Stromal cell of bone marrow (primary cell): ENCODE results near the gene ADRA1B.

Source experiments
- DNase-seq: peaks from one replicate; pipeline ENCODE4 v3.0.0-alpha.2; 2012; ENCODE audit warnings: low read depth

The ADRA1B gene

DNA sequence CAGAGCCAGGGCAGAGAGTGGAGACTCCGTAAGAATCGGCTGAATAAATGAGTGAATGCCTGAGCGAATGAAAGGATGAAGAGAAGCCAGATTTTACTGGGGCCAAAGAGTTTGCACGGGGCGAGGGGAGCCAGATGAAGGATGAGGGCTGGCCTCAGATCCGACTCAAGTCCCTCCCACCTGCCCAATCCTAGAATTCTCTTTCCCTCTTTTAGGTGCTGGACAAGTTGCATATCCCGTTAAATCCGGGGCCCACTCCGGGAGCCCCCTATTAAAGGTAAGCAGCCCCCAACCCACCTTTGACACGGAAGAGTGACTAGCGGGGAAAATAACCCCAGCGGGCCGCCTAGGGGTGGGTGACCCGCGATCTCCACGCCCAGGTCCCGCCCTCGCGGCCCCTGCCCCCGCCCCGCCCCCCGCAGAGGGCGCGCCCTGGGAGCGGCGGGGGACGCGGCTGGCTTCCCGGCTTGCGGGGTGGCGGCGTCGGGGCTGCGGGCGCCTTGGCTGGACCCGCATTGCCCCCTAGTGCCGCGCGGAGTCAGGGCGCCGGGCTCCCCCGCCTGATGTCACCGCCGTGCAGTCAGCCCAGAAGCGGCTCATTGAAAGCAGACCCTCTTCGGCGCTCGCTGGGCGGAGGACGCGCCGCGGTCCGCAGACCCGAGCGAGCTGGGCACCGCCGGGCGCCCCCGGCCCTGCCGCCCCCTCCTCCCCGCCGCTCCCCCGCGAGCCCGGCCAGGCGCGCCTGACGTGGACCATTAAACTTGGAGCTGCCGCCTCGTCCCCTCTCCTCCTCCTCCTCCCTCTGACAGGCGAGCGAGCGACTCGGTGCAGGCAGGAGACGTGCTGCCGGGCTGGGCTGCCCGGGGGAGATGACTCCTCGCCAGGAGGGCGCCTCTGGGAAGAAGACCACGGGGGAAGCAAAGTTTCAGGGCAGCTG lies at the start of gene ADRA1B:
ADRA1B (plus strand) TSS at position 579 of the 937 bp plus-strand sequence. CDS start 424 bp downstream, outside the sequence.
- DNase-seq = peak; percentile 28

DNA sequence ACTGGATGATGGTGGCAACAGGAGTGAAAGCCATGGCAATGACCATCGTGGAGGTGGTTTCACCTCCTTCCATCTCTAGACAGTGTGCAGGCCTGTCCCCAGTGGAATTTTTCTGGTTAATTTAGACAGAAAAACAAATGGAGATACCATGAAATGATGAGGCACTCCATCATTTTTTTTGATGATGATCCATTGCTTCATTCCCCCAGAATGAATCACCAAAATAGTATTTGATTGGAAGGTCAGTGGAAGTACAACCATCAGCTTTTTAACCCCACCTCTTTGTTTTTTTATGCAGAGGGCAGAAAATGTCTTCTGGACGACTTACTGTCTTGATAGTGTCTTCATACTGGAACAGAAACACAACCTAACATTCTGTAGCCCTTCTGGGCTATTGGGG lies 42.6 kb upstream of the ADRA1B start:
- no peak for DNase-seq

DNA sequence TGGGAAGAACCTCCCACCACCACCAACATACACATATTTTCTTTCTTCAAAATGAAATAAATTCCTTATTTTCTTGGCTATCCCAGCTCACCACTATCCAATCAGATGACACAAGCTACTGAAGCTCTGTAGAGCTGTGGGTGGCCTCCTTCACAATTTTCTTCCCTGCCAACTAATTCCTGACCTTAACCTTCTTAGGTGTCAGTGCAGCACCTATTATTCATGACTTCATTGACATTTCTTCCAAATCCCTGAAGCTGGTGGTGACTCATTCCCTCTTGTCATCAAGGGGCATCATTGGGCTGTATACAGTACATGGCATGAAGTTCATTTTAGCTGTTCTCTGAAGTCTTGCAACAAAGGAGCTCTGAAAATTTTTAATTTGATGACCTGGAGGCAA lies 42.0 kb upstream of the ADRA1B start:
- DNase-seq = no peak

DNA sequence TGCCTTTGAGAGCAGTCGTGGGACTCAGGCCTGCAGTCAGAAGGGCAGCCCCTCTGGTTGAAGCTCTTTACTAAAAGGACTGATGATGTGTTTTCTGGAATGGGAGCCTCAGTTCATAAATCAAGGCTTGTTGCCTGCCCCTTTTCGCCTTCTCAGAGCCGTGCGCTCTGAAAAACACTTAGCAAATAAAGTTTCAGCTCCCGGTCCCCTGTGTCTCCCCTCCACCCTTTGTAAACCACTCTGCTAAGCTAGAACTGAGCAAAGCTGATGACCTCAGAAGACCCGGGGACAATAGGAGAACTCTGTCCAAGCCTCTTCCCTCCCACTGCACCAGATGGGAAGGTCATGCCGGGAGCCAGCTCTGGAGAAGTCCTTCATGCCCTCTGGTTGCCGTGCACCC lies 39.3 kb upstream of the ADRA1B start:
- DNase-seq = no peak

DNA sequence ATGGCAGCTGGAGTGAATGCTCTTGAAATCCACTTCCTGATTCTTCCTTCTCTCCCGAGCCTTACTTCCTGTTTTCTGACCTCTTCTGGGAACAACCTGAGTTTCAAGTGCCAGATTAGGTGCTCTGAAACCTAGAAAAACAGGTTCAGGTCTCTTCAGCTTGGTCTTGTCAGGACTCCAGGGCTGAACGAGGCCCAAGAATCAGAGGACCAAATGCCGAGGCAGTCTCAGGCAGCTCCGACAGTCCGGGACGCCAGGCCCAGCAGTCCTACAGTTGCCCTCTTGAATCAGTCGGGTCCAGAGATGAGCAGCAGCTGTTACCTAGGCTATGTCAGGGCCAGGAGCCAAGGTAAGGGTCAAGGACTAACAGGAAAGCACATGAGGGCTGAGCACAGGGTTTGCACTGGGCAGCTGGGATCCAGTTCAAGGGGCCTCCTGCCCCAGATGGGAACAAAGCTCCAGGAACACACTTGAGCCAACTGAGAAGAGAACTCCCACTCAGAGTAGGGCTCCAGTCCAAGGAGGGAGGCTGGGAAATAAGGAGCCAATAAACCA lies 38.3 kb upstream of the ADRA1B start:
- DNase-seq = no peak

DNA sequence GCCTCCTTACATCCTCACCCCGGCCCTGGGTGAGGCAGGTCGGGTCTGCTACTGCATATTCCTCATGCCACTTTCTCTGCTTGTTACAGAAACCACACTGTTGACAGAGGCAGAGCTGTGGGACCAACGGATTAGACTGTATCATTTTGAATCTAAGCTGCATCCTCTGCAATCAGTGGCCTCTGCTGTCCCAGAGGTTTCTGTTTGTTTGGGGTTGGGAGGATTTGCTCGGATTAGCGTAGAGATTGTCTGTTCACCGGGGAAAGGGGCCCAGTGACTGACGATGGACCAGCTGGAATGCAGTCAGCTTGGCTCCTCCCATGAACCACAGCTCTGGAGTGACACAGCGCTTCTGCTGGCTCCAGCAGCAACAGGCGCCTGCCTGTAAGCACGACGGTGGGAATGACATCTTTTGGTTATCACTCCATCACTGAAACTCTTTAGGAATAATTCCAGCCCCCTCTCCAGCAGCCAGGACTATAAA lies 37.3 kb upstream of the ADRA1B start:
- peak; percentile 70 for DNase-seq

DNA sequence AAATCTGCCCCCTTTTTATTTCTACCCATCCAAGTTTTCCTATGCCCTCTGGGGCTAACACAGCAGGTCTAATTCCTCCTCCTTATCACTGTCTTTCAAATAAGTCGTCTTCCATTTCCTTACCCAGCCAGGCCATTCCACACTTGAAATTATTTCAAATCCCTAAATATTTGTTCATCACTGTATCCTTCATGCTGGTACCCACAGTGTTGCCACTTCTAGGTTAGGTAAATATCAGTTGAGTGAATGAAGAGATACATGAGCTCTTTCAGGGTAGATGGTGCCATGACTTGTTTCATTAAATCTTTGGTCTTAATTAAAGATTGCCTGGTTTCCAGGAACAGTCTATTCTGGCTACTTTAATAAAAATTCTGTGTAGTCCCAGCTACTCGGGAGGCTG lies 35.6 kb upstream of the ADRA1B start:
- no peak for DNase-seq

DNA sequence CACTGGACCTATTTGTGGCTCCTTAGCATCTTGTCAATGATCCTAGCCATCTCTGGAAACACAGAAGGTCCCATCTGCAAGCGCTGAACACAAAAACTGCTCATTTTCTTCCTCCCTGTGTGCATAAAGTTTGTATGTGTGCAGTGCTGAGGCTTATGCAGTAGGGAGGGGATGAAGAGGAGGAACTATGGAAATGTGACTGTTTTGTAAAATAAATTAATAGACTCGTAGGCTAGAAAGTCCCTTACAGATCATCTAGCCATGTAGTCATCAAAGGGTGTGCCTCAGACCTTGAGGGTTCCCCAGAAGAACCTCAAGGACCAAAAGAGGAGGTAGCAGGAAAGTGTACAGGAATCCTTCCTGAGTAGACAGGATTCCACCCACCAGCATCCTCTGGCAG lies 34.3 kb upstream of the ADRA1B start:
- DNase-seq = no peak

DNA sequence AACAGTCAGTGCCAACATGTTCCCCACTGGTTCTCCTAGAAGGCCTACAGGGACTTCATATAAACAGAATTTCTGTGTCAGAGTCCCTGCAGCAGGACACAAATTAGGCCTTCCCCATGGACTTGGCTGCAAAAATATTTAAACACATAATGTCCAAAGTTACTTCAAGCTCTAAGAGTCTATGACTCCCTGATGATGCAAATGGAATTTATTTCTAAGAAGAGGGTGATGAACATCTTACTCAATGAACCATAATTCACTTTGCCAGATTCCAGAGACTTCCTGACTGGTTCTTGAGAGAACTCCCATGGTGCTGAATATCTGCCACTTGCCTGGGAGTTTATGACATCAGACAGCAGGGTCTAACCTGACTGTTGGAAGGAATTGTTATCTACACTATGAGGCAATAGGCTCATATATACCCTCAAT lies 32.7 kb upstream of the ADRA1B start:
- DNase-seq = peak; percentile 89

DNA sequence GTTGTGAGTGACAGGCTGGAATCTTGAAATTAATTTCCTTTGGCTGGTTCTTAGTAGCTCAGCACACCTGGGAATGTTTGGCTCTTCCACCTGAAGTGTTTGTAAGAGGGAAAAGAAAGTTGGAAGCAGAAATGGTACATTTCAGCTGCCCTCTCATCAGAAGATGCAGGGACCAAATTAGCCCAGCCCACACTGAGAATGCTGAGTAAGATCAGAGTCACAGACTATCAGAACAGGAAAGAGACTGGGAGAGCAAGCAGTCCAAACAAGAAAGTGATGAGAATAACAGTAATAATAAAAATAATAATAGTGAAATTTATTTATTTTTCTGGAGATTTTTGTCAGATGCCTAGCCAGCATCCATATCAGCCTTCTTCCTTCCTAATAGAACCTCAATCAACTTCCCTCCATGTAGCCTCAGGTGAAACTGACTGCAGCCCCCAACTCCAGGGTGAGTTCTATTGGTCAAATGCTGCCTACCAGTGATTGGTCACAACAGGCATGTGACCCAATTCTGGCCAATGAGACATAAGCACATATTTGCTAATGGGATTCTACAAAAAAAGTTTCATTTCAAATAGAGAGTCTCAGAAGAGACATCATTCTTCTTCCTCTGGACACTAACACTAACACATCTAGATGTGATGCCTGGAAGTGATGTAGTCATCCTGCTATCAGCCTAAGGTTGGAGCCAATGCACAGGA lies 31.2 kb upstream of the ADRA1B start:
- DNase-seq = no peak

DNA sequence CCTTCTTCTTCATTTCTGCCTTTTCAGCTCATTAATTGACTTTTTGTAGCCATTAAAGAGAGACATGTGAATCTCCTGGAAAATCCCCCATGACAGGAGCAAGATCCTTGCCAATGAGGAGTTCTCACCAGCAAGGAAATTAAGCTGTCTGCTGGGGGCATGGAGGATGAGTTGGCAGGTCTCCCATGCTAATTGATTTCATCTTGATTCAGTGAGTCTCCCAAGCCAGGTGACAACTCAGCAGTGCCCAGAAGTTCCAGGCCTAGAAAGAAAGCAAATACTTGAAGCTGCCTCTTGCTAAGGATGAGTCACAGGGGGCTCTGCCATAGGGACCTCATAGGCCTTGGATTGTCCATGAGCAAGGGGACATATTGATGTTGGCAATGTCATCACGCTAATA lies 30.0 kb upstream of the ADRA1B start:
- DNase-seq = no peak

DNA sequence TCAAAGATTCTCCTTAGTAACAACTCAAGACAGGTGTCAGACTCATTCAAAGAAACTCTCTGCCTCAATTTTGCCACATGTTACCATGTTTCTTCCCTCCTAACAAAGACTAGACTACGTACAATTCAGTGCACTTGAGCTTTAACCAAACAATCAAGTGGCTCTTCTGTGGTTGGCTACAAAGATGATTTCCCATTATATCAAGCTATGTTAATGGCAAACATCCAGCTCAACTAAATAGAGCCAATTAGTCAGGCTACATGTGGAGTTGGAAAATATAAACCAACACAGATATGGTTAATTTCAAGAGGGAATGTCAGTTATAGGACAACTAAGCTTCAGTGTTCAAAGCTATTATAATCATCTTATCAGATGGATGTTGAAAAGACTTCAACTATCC lies 29.2 kb upstream of the ADRA1B start:
- no peak for DNase-seq

DNA sequence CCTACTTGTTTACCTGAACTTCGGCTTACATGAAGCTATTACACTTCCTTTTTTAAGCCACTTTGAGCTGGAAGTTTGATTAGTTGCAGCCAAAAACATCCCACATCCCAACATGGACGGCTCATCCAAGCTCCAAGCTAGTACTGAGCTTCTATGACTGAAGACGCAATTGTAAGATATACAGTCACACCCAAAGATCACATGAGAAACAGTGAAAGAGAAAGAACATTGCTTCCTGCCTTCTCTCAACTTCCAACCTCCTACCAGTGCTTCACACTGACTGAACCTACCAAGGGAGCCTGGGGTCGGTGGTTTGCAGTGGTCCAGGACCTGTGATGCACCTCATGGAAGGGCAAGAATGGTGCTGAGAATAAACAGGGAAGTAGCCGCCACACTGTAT lies 27.4 kb upstream of the ADRA1B start:
- no peak for DNase-seq

DNA sequence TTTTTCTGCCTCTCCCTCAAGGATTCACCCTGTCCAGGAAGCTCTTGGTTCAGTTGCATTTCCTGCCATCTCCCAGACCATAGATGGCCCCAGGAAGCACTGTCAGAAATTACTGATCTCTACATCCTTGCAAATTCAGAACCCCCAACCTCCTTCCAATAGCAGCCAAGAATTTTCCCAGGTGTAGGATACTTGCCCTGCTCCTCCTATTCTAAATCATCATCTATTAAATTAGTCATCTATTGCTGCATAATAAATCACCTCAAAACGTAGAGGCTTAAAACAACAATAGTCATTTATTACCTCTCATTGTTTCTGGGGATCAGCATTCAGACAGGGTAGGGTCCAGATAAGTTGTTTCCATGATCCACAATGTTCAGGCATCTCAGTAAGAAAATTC lies 26.1 kb upstream of the ADRA1B start:
- no peak for DNase-seq

DNA sequence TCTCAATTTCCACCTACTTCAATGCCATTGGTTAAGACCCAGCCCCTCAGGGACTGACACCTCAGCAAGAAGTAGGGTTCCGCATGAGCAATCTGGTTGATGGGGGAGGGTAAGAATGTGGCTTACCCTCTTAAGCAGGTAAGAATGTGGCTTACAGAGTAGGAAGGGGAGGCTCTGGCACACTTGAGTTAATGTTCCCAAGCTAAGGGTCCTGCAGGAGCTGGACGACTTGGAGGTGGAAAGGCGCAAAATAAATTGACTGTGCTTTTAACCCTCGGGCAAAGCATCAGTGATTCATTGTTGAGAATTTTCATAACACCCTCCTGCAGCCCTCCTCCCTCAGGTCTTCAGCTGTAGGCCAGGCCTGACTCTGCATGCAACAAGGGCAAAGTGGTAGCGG lies 24.9 kb upstream of the ADRA1B start:
- no peak for DNase-seq

DNA sequence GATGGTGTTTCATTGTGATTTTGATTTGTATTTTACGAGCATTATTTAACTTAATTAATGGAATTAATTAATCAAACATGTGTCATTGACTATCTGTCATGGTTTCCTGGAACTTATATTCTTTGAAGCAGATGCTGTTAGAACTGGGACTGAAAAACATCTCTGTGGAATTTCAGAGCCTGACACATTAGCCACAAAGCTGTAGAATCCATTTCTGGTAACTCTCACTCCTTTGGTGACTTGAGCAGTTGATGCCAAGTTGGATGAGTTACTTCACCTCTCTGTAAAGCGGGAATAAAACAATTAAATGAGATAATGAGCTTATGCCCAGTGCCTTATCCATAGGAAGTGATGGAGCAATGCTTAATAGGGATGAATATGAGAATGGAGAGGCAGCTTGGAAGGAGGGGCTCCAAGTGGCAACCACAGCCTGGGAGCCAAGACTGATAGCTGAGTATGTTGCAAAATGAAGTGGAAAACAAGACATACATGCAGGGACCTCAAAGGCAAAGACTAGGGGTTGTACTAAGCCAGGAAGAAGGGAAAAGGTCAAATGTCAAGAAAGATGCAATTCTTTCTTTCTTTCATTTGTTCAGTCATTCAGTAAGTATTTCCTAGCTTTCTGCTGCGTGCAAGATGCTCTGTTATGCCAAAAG lies 23.1 kb upstream of the ADRA1B start:
- DNase-seq = no peak

DNA sequence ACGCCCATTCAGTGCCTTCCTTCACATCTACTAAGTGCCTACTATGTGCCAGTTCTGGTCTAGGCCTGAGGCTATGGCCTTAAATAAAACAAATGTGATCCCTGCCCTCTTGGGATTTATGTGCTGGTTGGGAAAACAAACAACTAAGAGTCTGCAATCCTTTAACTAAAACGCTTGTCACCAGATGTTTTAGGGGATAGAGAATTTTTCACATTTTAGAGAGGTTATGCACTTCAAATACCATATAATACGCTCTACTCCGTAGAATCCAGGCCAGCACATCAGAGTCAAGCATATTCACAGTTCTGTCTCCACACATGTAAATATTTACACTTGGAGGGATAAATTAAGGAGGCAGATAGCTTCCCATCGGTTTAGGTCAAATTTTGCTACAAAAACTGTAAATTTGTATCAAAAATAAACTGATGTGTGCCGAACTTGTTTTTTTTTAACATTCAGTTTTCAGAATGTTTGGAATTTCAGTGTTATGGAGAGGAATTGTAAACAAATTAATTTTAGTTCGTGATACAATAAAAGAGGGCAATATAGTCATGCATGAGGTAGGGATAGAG lies 22.0 kb upstream of the ADRA1B start:
- DNase-seq = no peak

DNA sequence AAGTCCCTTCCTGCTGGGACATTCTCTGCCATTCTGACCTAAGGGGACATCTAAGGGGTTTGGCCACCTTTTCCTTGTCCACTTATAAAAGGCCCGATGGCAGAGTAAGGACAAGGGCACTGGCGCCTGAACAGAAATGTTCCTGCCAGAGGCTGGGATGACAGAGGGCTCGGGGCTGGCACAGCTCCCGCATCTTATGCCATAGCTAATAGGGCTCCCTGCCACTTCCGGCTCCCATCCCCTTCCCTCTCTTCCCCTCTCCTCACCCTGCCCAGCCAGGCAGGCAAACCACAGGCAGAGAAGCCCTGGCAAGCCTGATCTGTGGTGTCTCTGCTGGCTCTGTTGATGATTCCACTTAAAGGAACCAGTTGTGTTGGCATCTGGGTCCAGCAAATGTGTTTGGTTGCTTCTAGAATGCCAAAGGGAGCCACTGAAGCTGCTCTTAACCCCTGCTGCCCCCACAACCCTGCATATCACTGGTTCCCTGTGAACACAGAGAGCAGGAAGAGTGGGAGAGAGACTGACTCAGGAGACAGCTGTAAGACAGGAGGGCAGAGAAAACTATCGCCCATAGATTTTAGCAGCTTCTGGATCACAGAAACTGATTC lies 18.4 kb upstream of the ADRA1B start:
- no peak for DNase-seq

DNA sequence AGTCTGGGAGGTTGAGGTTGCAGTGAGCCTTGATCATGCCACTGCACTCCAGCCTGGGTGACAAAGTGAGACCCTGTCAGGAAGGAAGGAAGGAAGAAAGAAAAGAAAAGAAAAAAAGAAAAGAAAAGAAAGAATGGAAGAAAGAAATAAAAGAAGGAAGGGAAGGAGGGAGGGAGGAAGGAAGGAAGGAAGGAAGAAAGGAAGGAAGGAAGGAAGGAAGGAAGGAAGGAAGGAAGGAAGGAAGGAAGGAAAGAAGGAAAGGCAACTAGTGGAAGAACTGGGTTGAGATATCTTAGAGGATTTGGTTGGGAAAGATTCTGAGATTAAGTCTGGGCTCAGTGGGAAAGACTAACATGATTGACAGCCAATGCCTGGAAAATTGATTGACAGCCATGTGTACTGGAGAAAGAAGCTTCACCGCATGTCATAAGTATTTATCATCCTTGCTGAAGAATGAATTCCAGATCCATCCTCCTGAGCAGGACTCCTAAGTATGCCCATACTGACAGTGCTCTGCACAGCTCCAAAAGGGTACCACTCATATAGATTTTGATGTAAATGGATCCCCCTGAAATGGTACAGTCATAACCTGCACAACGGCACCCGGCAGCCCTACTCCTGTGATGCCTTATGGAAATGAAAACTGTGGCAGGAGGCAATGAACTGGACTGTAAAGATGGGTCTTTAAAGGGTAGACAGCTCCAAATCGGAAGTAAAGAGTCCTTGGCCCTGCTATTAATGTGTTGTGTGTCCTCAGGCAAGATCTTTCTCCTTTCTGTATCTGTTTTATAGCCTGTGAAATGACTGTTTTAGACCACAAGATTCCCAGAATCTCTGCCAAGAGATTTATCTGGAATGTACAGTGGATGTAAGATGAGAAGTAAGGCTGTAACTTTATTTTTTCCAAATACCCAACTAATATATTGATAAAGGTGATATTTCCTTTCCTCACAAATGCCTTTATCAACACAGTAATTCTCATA lies 16.9 kb upstream of the ADRA1B start:
- no peak for DNase-seq

DNA sequence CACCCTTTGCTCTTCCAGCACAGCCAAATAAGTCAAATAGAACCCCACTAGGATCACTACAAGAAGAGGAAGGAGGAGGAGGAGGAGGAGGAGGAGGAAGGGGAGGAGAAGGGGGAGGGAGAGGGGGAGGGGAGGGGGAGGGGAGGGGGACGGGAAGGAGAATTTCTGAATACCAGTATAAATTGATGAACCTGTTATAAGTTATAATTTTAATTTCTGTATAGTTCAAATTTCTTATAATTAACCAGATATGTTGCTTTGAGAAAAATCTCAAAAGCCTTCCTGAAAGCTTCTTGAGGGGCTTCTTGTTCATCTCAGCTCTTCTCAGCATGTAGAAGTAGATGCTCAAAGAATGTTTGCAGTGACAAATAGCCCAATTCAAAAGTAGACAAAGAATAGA lies 15.0 kb upstream of the ADRA1B start:
- DNase-seq = no peak
